HG03159 (cell line): Measurements from ENCODE around the gene CCL21.
"Not testable (repeated sequence)": the region's sequence is repeated elsewhere in the genome, so short reads cannot be mapped to it uniquely, and the experiment has no call there.

ENCODE experiments used
- ATAC-seq: cut with Tn5 transposase; IDR thresholded peaks from one replicate; pipeline ENCODE4 v1.9.1; 2021; ENCODE audit warnings: mild to moderate bottlenecking, moderate library complexity; ENCODE audit not compliant: unreplicated experiment

The CCL21 gene

DNA sequence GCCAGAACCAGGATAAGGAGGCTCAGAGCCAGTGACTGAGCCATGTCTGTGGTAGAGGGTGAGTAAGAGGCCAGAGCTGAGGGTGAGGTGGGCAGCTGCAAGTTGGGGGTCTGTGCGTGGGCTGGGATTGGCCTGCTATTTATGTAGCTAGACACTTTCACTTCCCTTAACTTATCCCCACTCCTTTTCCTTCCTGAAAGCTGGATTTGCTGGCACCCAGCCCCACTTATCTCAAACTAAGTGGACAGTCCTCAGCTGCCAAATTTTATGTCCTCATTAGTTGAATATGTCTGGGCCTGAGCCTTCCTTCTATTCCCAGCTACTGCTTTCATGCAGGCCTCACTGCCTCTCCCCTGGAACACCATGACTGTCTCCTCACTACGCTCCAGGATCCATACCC, at the start of gene CCL21:
CCL21 (minus strand) TSS at position 114 of the 400 bp plus-strand sequence; CDS start at position 44, 70 bp downstream.
- no peak for ATAC-seq

- ATAC-seq: no peak
These were observed 49.6 kb upstream of the CCL21 start for GRCh38 chr9:34759432-34760134.

GRCh38 chr9:34750320-34750719, 40.4 kb upstream of the CCL21 start:
- not testable (repeated sequence) for ATAC-seq

- ATAC-seq: no peak
These were observed 36.6 kb upstream of the CCL21 start for GRCh38 chr9:34746526-34746925.

- ATAC-seq: no peak
These were observed 34.6 kb upstream of the CCL21 start for GRCh38 chr9:34744295-34745221.

DNA sequence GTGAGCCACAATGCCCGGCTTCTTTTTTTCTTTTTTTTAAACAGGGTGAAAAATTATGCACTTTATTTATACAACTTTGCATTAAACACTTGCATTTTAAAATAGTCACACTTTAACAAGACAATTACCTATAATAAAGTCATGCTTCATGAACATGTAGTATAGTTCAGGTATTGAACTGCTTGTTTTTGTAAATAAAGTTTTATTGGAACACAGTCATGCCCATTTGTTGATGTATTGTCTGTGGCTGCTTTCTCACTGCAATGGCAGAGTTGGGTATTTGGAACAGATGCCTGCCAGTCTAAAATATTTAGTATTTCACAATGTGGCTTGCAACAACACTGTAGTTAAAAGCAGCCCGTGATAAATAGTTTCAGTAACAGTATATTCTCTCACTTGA, 32.8 kb upstream of the CCL21 start:
- no peak for ATAC-seq

DNA sequence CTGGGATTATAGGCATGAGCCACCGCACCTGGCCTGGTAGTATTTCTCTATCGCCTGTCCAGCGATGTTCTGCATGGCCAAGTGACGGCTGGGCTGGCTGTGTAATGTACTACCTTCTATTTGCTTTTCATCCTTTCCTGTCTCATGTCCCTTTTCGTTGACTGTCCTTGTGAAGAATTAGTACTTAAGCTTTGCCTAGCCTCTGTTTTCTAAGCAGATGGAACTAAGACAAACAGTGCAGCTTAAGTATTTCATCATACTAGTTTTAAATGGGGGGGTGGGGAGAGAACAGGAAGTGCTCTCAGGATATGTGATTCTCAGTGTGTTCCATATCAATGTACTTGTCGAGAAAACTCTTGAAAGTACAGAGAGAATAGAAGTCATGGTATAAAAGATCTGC, 31.7 kb upstream of the CCL21 start:
- no peak for ATAC-seq

GRCh38 chr9:34740176-34740575, 30.2 kb upstream of the CCL21 start:
- not testable (repeated sequence) for ATAC-seq

GRCh38 chr9:34737677-34738260, 27.8 kb upstream of the CCL21 start:
- no peak for ATAC-seq

GRCh38 chr9:34734720-34735119, 24.8 kb upstream of the CCL21 start:
- ATAC-seq: no peak

- ATAC-seq: no peak
These were observed 22.9 kb upstream of the CCL21 start for GRCh38 chr9:34732886-34733285.

GRCh38 chr9:34732478-34732877, 22.5 kb upstream of the CCL21 start:
- ATAC-seq: no peak

GRCh38 chr9:34723141-34723540, 13.2 kb upstream of the CCL21 start:
- ATAC-seq: no peak

DNA sequence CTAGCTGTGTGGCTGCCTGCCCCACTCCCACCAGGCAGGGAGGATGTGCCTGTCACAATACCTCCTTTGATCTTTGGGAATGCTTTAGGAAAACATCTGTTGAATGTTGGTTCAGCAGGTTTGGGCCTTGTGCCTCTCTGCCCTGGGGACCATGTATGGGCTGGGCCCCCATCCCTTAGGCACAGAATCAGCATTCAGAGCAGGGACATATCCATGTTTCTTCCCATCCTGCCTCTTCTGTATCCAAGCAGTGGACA, 9.8 kb upstream of the CCL21 start:
- not testable (repeated sequence) for ATAC-seq

GRCh38 chr9:34719021-34719768, 9.3 kb upstream of the CCL21 start:
- no peak for ATAC-seq

GRCh38 chr9:34717996-34718614, 8.2 kb upstream of the CCL21 start:
- ATAC-seq: no peak

DNA sequence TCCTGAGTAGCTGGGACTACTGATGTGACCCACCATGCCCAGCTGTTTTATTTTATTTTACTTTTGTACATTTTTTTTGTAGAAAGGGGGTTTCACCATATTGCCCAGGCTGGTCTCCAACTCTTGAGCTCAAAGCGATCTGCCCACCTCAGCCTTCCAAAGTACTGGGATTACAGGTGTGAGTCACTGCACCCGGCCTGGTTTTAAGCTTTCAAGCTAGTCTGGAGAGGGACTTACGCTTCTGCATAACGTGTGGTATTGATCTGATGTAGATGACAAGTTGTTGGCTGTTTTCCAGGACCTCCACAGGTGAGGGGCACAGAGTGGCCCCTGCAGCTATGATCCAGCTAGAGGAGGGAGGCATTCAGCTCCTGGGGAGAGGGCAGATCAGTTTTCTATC, 6.8 kb upstream of the CCL21 start:
- no peak for ATAC-seq

GRCh38 chr9:34715639-34716215, 5.8 kb upstream of the CCL21 start:
- ATAC-seq: no peak

- no peak for ATAC-seq
These were observed 4.1 kb upstream of the CCL21 start for GRCh38 chr9:34714007-34714406.

DNA sequence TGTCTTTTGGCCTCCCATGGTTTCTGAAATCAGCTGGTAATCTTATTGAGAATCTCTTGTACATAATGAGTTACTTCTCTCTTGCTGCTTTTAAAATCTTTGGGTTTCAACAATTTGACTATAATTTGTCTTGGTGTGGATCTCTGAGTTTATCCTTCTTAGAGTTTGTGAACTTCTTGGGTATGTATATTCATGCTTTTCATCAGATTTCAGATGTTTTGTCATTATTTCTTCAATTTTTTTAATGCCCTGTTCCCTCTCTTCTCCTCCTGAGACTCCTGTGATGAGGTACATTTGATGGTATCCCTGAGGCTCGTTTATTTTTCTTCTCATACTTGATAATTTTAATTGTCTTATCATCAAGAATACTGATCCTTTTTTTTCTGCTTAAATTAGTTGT, 2.2 kb upstream of the CCL21 start:
- ATAC-seq: no peak
